Endothelial cell of umbilical vein (primary cell): Measurements from ENCODE around the gene CNTNAP2. TPM values are rescaled to one million over a fixed set of nuclear protein-coding genes. Genes with fewer than 3 reads are reported as not detected.

Source experiments
- BruUV-seq: library from RNA; stranded (reverse); fragments of 400-500 nt; replicated peaks from 2 replicates; lab custom pipeline; 2021; lab: Mats Ljungman, UMichigan
- CTCF ChIA-PET: fragments of 300-600, 350-600 bp; sonication (Branson Sonifier 250); formaldehyde crosslinking; loops from one replicate; lab custom pipeline; 2021; ENCODE audit warnings: antibody characterized with exemption, inconsistent platforms; lab: Charles Lee
- POLR2A ChIA-PET: fragments of 300-600, 350-600 bp; sonication (Branson Sonifier 250); formaldehyde crosslinking; loops from one replicate; lab custom pipeline; 2021; ENCODE audit warnings: antibody characterized with exemption, inconsistent platforms; lab: Charles Lee
- DNase-seq: peaks from one replicate; pipeline ENCODE4 v3.0.0-alpha.2; 2011; ENCODE audit warnings: low read depth, low spot score
- FAIRE-seq: peaks from 2 replicates; lab custom pipeline; 2011; peaks lifted over from hg19 to GRCh38; lab: Jason Lieb, UNC
- H2AFZ ChIP-seq: 2 replicates; pipeline ENCODE4 v1.6.0; 2012; ENCODE audit warnings: low read depth, low read length, control low read depth, inconsistent platforms
- H3K27ac ChIP-seq: 2 replicates; pipeline ENCODE4 v1.5.1; 2011; ENCODE audit warnings: low read depth, mild to moderate bottlenecking, control low read depth, low read length, moderate library complexity; ENCODE audit not compliant: insufficient read depth
- H3K27me3 ChIP-seq, 2 experiments: 2 replicates each; pipeline versions ENCODE4 v1.6.0 to v1.6.1; 2011; ENCODE audit warnings: low read length in 2 of 2, mixed read lengths in 1 of 2; ENCODE audit not compliant: control insufficient read depth in 2 of 2, insufficient read depth in 2 of 2
- H3K36me3 ChIP-seq, 2 experiments: 2 replicates in 1 of 2; 3 replicates in 1 of 2; pipeline ENCODE4 v1.5.1; 2011; ENCODE audit warnings: low read length in 2 of 2, mild to moderate bottlenecking in 1 of 2, moderate library complexity in 1 of 2; ENCODE audit not compliant: control insufficient read depth in 2 of 2, insufficient read depth in 2 of 2; ENCODE audit errors: extremely low read depth in 1 of 2
- H3K4me1 ChIP-seq: 3 replicates; pipeline ENCODE4 v1.5.1; 2011; ENCODE audit warnings: mild to moderate bottlenecking, low read length; ENCODE audit not compliant: control insufficient read depth, insufficient read depth; ENCODE audit errors: extremely low read depth
- H3K4me2 ChIP-seq: 2 replicates; pipeline ENCODE4 v1.6.1; 2011; ENCODE audit warnings: low read length, control low read depth, mixed read lengths; ENCODE audit not compliant: insufficient read depth
- H3K4me3 ChIP-seq, 3 experiments: fragments of 200-600 bp in 1 of 3; sonication (generic), shearing (Covaris generic) in 1 of 3; replicated peaks in 1 of 3; 2 replicates each; pipeline ENCODE4 v1.5.1; 2011 to 2016; ENCODE audit warnings: control low read depth in 3 of 3, low read length in 3 of 3, mild to moderate bottlenecking in 2 of 3, inconsistent platforms in 1 of 3, low read depth in 1 of 3, moderate library complexity in 1 of 3; ENCODE audit not compliant: insufficient read depth in 1 of 3
- H3K79me2 ChIP-seq: 2 replicates; pipeline ENCODE4 v1.6.0; 2012; ENCODE audit warnings: low read length, inconsistent platforms; ENCODE audit not compliant: control insufficient read depth, insufficient read depth
- H3K9ac ChIP-seq: replicated peaks from 2 replicates; pipeline ENCODE3; 2011; ENCODE audit warnings: low read length, control low read depth; ENCODE audit not compliant: insufficient read depth; ENCODE audit errors: extremely low read depth
- H3K9me1 ChIP-seq: replicated peaks from 3 replicates; pipeline ENCODE4 v1.6.0; 2011; ENCODE audit warnings: mild to moderate bottlenecking, low read length; ENCODE audit not compliant: control insufficient read depth, insufficient read depth; ENCODE audit errors: extremely low read depth
- H3K9me3 ChIP-seq: replicated peaks from 2 replicates; pipeline ENCODE4 v1.5.1; 2012; ENCODE audit warnings: low read length, inconsistent platforms; ENCODE audit not compliant: control insufficient read depth, insufficient read depth
- H4K20me1 ChIP-seq: replicated peaks from 2 replicates; pipeline ENCODE3; 2011; ENCODE audit warnings: mild to moderate bottlenecking, low read length; ENCODE audit not compliant: control insufficient read depth, insufficient read depth; ENCODE audit errors: extremely low read depth
- EZH2 ChIP-seq: IDR thresholded peaks from 2 replicates; pipeline ENCODE4 v1.6.1; 2012; ENCODE audit warnings: borderline replicate concordance, low read depth, mild to moderate bottlenecking, moderate library complexity, low read length, inconsistent platforms; ENCODE audit not compliant: severe bottlenecking
- FOS ChIP-seq: IDR thresholded peaks from 2 replicates; pipeline ENCODE4 v1.6.1; 2011; ENCODE audit warnings: mild to moderate bottlenecking, low read length, moderate library complexity, borderline replicate concordance; ENCODE audit not compliant: insufficient read depth
- GATA2 ChIP-seq: IDR thresholded peaks from 2 replicates; pipeline ENCODE4 v1.7.0; 2011; ENCODE audit warnings: low read depth, mild to moderate bottlenecking, moderate library complexity, mixed read lengths, low read length; ENCODE audit not compliant: insufficient read length, insufficient read depth
- JUN ChIP-seq: IDR thresholded peaks from 2 replicates; pipeline ENCODE4 v1.6.1; 2011; ENCODE audit warnings: borderline replicate concordance, low read depth; ENCODE audit not compliant: insufficient read length, insufficient read depth
- MYC ChIP-seq: IDR thresholded peaks from one replicate; pipeline ENCODE4 v1.6.1; 2011; ENCODE audit warnings: mild to moderate bottlenecking, low read depth, low read length
- POLR2A ChIP-seq: IDR thresholded peaks from 2 replicates; pipeline ENCODE4 v1.6.1; 2012; ENCODE audit warnings: low read depth, mild to moderate bottlenecking, control low read depth, low read length
- POLR2AphosphoS5 ChIP-seq: IDR thresholded peaks from 2 replicates; pipeline ENCODE4 v1.6.1; 2012; ENCODE audit warnings: low read depth, mild to moderate bottlenecking, control low read depth, low read length, moderate library complexity; ENCODE audit not compliant: insufficient read depth
- dilution Hi-C: fragments of 300-500 bp; cut with MboI; formaldehyde crosslinking; loops from one replicate; pipeline ENCODE4 v1.15.0; 2019; ENCODE audit warnings: low sequenced_read_pairs; ENCODE audit not compliant: extremely low pct_ligation_motif_present
- intact Hi-C: fragments of 100-400 bp; cut with micrococcal nuclease; formaldehyde crosslinking; loops from one replicate; pipeline ENCODE4 v1.10.0; 2022
- polyA plus RNA-seq, 4 experiments: library from polyadenylated mRNA; depleted of rRNA in 3 of 4; stranded (reverse) in 3 of 4; unstranded in 1 of 4; fragments of >200 nt; gene quantifications; 2 replicates each; pipeline versions ENCODE4 v1.2.1 to v1.2.3, GENCODE V29; 2011 to 2012; ENCODE audit warnings: missing spikeins in 1 of 4
- total RNA-seq: library from RNA; stranded (reverse); gene quantifications from 2 replicates; pipeline ENCODE4 v1.2.3, GENCODE V29; 2021
- TF ChIP-seq, protein P1 (sequence below): IDR thresholded peaks from 2 replicates; pipeline ENCODE4 v1.6.1; 2011; ENCODE audit not compliant: insufficient read depth, insufficient read length
- TF ChIP-seq, protein P2 (sequence below), 2 donors: IDR thresholded peaks; 1 replicate in 1 of 2; 2 replicates in 1 of 2; pipeline ENCODE4 v1.5.1; 2011; ENCODE audit warnings: low read length in 2 of 2, mild to moderate bottlenecking in 2 of 2, moderate library complexity in 2 of 2, control low read depth in 1 of 2, inconsistent platforms in 1 of 2, low read depth in 1 of 2; ENCODE audit not compliant: insufficient read depth in 1 of 2; ENCODE audit errors: extremely low read depth in 1 of 2

CNTNAP2 gene
- total and polyA plus RNA-seq, 2 donors (not counting 3 experiments of a cell fraction or from before 2014, with no cell fraction given) = not detected

DNA sequence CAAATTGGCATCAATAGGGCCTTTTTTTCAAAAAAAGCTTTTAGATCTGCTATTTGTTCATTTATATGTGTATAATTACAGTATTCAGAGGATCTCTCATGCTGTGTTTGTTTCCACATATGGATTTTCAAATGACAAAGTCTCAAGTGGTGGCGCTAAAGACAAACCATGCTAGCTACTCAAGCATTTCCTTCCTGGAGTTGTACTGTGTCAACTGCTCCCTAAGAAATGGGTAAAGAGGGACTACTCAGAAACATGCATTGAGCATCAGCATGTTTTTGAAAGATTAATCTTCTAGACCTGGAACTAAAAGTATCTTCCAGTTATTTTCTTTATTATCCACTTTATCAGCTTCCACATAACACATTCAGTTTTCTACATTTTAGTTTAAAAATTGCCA lies 12.7 kb downstream of the CNTNAP2 start:
- Histone ChIP-seq H3K27me3 (no peaks in the 10 kb centered on the region), H3K9me1 (no peaks in the 10 kb centered on the region), H4K20me1 (no peaks in the 10 kb centered on the region), H2AFZ (no peak overlapping the region), H3K27ac (no peak overlapping the region), H3K4me3 (no peak overlapping the region), H3K9me3 (no peaks in the 10 kb centered on the region), H3K79me2 (no peaks in the 10 kb centered on the region), H3K9ac (no peak overlapping the region), H3K36me3 (no peaks in the 10 kb centered on the region), H3K4me2 (no peak overlapping the region), H3K4me1 (no peaks in the 10 kb centered on the region)
- no peak for DNase-seq
- FAIRE-seq = no peak
- no TSS peak for BruUV-seq
- CTCF ChIA-PET = no interaction called here
- intact Hi-C loops = no loop called here
- POLR2A ChIA-PET = no interaction called here
- no peak for TF ChIP-seq MYC
- TF ChIP-seq, protein P1, sequence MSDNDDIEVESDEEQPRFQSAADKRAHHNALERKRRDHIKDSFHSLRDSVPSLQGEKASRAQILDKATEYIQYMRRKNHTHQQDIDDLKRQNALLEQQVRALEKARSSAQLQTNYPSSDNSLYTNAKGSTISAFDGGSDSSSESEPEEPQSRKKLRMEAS = no peak
- TF ChIP-seq POLR2AphosphoS5 = no peak
- no peak for TF ChIP-seq POLR2A
- TF ChIP-seq FOS = no peak
- TF ChIP-seq, protein P2, sequence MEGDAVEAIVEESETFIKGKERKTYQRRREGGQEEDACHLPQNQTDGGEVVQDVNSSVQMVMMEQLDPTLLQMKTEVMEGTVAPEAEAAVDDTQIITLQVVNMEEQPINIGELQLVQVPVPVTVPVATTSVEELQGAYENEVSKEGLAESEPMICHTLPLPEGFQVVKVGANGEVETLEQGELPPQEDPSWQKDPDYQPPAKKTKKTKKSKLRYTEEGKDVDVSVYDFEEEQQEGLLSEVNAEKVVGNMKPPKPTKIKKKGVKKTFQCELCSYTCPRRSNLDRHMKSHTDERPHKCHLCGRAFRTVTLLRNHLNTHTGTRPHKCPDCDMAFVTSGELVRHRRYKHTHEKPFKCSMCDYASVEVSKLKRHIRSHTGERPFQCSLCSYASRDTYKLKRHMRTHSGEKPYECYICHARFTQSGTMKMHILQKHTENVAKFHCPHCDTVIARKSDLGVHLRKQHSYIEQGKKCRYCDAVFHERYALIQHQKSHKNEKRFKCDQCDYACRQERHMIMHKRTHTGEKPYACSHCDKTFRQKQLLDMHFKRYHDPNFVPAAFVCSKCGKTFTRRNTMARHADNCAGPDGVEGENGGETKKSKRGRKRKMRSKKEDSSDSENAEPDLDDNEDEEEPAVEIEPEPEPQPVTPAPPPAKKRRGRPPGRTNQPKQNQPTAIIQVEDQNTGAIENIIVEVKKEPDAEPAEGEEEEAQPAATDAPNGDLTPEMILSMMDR (IDR thresholded peaks at IDR 0.05; ENCODE audit: extremely low read depth in 1 of 2, insufficient read depth in 1 of 2, low read depth in 1 of 2, low read length in 2 of 2) = no peak
- TF ChIP-seq GATA2 = no peak
- no peak for TF ChIP-seq JUN
- no peak for TF ChIP-seq EZH2
- dilution Hi-C loops = no loop called here
